RKO (cell line): ENCODE measurements around the gene WNT6.

Experiments
- DNase-seq: peaks from one replicate; pipeline ENCODE4 v3.0.0-alpha.2; 2016; ENCODE audit warnings: low spot score

Gene WNT6

DNA sequence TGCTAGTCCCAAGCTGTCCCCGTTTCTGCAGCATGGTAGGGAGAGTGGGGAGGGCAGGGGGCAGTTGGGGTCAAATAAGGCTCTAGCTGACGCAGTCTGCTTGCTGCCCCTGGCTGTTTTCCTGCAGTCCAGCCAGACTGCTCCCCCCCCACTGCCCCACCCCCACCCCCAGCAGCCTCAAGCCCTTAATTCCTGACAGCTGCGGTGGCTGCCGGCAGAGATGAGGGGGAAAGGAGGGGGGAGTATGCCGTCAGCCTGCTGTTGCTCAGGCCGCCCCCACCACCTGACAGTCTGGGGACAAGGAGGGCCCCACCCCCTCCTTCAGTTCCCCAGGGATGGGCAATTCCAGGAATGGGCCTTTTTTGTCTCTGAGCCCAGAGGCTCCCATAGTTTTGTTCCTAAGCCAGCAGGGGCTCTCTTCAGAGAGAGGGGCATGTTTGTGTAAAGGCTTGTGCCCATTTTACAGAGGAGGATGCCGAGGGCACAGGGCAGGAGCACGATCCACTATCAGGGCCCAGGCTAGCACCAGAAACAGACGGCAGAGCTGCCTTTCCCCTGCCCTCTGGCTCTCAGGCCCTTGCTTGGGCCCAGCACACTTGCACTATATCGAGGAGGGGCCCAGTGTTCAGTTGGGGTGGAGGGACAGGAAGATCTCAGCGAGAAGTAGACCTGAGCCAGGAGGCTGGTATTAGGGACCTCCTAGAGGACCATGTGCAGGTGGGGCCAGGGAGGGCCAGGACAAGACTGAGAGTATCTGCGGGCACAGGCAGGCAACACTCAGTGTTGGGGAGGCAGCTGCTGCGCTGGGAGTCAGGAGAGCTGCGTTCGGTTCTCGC lies 19.5 kb downstream of the WNT6 start:
- no peak for DNase-seq

DNA sequence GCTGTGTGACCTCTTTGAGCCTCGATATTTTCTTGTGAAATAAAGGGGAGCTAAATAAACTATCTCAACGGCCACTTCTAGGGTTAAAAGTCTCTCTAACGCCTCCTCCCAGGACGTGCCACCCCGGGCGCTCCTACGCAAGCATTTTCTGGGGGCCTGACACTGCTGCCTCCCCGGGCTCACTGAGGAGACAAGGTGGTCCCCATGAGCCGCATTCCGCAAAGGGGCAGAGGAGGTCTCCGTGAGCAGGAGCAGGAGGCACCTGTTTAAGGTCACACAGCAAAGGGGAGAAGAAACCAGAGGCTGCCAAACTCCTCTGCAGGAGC lies 20.1 kb downstream of the WNT6 start:
- no peak for DNase-seq

DNA sequence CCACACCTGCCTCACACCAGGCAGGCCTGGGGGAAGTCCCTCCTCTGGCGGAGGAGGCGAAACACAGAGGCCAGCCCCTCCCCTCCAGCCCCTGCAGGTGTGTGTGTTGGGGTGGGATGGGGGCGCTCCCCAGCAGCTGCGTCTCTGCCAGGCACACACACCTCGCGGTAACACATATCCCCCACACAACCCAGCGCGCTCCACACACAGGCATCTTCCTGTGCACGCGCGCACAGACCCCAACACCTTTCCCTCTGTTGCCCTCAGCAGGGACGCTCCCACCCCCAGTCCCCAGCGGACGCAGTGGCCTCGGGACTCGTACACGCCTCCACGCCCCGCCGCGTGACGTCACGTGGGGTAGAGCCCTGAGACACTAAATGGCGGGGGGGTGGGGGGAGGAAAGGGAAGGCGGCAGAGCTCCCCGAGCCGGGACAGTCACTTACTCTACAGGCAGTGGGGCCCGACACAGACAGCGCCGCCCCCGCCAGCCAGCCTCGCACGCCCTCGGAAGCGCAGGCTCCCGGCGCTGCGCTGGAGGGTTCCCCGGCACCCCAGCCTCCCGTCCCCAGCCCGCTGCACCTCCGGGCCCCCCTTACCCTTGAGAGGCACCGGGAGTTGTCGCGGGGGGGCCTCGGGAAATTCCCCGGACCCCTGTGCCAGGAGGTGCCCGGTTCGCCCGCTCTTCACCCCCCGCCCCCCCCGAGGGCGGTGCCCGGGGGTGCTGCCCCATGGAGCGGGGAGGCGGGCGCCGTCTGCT lies 20.7 kb downstream of the WNT6 start, which contains the start of gene WNT10A:
Gene WNT10A (plus strand): TSS at position 751 of the 757 bp plus-strand sequence. CDS start 144 bp downstream, outside the sequence.
- no peak for DNase-seq

DNA sequence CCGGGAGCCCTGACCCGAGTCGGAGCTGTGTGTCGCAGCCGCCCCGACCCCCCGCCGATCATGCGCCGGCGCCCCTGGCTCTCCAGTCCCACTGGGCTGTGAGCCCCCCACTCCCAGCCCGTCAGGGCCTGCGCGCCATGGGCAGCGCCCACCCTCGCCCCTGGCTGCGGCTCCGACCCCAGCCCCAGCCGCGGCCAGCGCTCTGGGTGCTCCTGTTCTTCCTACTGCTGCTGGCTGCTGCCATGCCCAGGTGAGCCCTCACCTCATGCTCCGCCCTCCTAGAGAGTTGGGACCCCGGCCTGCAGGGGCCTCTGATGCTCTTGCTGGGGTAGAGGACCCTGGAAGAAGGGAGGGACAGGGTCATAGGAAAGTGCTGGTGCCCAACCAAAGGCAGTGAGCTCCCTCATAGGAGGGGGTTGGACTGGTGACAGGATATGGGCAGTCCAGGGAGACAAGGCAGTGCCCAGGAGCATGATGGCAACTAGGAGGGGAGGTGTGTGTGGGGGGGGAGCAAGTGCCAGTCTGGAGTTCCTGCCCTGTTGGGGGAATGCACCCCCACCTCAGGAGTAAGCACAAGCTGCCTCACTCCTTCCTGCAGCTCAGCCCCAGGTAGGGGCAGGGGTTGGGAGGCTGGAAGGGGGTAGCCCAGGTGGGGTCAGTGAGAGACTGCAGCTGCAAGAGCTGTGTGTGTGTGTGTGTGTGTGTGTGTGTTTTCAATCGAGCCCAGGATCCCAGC lies 21.4 kb downstream of the WNT6 start:
- DNase-seq = no peak

DNA sequence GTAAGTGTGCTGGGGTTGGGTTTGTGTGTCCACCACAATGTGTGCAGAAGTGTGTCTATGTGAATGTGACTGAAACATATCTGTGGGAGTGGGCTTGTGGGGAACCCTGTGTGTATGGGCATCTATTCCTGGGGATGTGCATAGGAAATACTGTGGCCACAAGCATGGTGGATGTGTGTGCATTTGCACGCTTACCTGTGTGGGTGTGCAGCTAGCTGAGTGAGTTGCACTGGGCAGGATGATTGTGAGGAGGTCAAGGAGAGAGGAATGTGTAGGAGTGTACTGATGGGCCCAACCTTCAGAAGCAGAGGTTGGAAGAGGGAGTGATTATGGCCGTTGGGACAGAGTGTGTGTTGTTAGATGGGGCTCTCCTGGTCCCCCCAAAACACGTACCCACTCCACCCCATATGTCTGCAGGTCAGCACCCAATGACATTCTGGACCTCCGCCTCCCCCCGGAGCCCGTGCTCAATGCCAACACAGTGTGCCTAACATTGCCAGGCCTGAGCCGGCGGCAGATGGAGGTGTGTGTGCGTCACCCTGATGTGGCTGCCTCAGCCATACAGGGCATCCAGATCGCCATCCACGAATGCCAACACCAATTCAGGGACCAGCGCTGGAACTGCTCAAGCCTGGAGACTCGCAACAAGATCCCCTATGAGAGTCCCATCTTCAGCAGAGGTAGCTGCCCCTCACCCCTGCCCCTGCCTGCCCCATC lies 22.3 kb downstream of the WNT6 start:
- DNase-seq = no peak

DNA sequence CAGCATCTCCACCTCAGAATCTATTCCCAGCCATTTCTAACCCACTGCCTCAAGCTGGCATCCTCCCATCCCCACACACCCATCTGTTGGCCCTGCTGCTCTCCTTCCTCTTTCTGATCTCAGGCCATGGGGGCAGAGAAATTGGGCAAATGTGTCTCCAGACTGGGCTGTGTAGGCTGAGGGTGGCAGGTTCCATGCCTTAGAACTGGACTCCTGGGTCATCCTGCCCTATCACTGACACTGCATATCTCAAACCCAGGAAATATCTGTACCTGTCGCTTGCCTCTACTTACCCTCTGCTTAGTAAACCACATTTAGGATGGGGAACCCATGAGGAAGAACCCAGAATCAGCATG lies 22.8 kb downstream of the WNT6 start:
- no peak for DNase-seq

DNA sequence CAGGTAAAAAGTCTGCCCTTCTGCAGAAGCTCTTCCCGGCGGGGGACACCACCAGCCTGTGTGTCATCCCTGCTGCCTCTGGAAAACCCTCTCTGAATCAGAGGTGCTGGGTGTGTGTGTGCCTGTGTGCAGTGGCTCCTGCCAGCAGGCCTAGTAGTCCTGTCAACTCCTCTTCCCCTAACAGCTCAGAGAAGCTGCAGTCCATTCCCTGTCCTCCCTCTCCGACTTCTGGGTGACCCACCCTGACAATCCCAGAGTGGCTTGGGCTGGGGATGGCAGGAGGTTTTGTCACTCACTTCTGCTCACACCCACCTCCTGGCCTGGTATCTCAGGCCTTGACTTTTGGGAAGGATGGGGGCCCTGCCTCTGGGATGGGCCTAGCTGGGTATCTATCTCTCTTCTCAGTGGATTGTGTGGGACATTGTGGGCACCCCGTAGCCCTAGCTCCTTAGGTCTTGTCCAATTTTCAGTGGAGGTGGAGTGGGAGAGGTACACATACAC lies 23.3 kb downstream of the WNT6 start:
- DNase-seq = no peak

DNA sequence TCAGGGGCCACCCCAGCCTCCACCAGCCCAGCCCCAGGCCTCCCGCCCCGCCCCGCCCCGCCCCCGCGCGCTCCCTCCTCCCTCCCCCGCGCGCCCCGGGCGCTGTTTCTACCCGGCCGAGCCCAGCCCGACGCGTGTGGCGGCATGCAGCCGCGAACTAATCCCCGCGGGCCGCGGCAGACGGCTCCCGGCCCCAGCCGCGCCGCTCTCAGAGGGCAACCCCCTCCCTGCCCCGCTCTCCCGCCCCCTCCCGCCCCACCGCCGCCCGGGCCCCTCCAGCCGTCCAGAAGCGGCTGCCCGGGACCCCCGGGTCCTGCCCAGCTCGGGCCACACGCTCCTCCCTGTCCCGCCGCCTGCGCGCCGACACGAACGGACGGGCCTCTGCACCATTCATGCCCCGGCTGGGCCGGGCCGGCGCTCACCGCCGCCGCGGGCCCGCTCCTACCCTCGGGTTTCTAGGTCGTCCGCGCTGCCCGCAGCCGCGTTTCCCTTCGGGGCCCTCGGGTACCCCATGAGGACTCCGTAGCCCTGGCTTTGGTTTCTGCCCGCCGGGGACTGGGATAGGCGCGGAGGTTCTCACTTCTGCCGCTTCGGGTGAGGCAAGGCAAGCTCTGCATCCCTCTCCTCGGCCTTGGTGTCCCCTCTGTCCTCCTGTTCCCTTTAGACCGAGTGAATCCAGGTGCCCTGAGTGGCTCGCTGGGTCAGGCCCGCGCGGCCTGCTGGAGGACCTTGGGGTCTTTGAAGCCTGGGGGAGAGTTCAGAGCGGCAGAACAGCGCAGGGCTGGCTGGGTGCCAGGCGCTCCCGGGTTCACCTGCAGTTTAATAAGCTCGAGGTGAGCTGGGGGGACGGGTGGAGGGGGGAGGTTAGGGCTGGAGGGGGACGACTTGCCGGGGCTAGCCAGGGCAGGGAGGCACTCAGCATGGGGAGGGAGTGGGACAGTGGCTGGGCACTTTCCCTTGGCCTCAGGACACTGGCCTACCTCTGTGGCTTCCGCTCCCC lies 24.2 kb downstream of the WNT6 start:
- no peak for DNase-seq

DNA sequence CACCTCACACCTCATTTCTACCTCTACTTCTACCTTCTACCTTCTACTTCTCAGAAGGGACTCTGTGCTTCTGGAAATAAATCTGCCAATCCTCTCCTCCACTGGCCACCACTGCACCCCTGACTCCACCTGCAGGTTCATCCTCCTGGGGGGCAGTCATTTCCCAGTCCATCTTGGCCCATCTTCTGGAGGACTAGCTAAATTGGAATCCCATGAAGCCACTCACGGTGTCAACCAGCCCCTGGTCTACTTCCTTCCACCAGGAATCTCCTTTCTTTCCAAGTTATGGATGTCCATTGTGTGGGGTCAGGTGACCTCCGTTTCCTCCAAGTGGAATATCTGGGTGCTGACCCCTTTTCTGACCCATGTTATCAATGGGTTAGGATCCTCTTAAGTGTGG lies 24.9 kb downstream of the WNT6 start:
- no peak for DNase-seq

DNA sequence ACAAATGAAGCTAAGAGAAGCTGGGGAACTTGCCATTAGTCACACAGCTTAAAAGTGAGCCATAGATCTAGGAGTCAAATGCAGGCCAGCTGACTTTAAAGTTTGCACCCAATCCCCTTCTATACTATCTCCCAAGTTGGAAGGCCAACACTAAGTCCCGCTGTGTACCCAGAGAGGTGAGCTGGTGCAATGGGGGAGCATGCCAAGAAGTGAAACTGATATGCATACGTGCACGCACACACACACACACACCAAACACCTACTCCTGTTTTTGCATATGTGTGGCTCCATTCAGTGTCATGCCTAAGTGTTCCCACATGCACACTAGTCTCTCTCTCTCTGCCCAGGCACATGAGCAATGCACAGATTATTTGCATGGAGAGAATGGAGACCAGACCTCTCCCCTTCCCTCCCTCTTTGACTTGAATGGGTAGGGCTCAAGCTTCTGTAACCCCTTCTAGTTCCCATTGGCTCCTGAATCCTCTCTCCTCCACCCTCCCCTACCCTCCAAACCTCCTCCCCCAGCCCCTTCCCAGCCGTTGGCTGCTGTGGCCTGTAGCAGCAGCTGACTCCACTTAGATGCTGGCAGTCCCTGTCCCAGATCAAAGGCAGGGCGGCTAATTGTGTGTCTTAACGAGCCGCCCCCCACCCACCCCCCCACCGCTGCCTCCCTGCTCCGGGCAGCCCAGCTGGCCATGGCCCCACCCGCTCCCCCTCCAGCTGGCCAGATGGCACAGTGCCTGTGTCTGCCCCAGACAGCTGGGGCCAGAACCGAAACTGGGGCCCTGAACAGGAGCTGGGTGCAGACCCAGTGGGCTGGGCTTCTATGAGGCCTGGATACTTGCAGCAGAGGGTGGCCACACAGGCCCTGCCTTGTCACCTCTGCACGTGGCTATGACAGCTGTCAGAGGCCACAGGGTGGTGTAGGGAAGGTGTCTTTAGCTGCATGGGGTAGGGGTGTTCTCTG lies 26.7 kb downstream of the WNT6 start:
- no peak for DNase-seq

DNA sequence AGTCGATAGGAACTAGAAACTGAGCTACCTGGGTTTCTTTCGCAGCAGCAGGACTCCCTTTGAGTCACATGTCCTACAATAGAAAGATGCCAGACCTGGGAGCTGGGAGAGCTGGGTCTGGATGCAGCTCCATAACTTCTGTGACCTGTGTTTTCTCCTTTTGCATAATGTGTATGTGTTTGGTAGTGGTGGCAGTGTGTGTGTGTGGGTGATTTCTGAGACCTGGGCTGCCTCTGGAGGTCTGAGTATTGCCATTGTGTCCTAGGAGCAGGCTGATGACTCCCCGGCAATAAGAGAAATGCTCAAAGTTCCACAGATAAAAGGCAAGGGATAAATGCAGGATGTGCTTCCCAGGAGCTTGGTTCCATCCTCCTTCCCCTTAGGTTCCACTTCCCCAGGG lies 27.5 kb downstream of the WNT6 start:
- DNase-seq = no peak

DNA sequence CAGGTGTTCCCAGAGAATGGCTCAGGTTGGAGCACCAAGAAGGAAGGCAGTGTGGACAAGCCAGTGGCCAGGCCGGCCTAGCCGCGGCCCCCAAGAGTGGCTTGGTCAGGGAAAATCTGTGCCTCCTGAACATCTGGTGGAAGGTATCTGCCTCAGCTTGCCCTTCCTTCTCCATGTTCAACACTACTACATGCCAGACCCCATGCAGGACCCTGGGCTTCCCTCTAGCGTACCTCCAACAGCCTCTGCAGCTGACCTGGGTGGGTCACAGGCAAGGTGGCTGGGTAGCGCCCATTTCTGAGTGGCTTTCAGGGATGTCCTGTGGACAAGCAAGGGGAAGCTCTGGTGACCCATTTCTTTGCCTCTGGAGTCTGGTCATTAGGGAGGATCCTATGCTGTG lies 28.7 kb downstream of the WNT6 start:
- no peak for DNase-seq

DNA sequence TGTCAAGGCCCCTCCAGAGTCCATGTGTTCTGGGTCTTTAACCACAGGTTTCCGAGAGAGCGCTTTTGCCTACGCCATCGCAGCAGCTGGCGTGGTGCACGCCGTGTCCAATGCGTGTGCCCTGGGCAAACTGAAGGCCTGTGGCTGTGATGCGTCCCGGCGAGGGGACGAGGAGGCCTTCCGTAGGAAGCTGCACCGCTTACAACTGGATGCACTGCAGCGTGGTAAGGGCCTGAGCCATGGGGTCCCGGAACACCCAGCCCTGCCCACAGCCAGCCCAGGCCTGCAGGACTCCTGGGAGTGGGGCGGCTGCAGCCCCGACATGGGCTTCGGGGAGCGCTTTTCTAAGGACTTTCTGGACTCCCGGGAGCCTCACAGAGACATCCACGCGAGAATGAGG lies 30.3 kb downstream of the WNT6 start:
- DNase-seq = no peak

DNA sequence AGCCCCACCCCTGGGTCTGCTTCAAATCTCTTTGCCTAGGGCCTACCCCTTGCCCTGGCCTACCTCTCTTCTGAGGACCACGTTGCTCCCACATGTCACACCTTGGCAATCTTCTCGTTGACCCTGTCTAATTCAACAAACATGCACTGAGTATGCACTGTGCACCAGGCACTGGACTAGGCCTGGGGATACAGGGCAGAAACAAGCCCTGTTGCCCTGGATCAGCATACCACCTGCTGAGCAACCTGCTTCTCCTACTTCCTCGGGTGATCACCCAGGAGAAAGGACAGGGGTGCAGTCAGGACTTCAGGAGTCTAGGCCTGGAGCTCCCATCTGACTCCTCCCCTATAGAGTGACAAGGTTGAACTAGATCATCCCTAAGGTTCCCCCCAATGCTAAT lies 30.8 kb downstream of the WNT6 start:
- DNase-seq = no peak

DNA sequence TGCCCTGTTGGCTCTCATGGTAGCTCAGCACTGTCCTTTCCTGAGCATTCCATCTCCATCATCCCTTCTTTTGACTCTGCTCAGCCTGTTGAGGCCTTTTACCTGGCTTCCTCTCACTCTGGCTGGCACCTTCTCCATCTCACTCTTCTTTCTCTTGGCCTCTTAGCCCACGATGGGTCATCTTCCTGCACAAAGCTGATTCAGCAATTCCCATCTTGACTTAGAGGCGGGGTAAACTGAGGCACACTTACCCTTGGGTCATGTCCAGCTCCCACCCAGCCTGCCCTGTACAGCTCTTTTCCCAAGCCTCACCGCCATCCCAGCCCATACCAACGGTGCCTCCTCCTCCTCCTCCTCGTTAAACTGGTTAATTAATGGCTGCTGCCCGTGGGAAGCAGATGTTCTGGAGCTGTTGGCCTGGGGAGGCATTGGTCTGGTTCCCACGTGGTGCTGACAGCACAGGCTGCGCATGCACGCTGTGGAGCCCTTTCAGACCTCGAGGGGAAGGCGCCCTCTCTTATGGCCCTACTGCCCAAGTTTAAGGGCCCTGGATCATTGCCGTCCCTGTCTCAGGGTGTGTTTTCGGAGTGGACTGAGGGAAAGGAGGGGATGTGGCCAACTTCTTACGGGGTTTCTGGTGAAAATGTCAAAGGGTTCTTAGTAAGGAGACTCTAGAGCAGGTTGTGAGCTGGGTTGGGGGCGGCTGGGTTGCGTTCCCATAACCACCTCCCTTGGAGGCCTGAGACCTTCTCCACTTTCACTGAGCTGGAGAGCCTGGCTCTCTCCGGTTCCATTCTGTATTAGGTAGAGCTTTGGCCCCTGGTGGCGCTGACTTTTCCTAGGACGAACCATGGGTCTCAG lies 31.9 kb downstream of the WNT6 start:
- no peak for DNase-seq

DNA sequence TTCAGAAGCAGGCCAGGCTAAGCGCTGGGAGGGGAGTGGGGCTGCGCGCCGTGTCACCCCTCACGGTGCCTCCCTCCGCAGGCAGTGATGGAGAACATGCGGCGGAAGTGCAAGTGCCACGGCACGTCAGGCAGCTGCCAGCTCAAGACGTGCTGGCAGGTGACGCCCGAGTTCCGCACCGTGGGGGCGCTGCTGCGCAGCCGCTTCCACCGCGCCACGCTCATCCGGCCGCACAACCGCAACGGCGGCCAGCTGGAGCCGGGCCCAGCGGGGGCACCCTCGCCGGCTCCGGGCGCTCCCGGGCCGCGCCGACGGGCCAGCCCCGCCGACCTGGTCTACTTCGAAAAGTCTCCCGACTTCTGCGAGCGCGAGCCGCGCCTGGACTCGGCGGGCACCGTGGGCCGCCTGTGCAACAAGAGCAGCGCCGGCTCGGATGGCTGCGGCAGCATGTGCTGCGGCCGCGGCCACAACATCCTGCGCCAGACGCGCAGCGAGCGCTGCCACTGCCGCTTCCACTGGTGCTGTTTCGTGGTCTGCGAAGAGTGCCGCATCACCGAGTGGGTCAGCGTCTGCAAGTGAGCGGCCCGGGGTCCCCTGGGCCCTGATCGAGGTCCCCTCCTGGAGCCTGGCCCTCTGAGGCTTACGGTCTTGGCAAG lies 33.2 kb downstream of the WNT6 start:
- peak; percentile 93 for DNase-seq

DNA sequence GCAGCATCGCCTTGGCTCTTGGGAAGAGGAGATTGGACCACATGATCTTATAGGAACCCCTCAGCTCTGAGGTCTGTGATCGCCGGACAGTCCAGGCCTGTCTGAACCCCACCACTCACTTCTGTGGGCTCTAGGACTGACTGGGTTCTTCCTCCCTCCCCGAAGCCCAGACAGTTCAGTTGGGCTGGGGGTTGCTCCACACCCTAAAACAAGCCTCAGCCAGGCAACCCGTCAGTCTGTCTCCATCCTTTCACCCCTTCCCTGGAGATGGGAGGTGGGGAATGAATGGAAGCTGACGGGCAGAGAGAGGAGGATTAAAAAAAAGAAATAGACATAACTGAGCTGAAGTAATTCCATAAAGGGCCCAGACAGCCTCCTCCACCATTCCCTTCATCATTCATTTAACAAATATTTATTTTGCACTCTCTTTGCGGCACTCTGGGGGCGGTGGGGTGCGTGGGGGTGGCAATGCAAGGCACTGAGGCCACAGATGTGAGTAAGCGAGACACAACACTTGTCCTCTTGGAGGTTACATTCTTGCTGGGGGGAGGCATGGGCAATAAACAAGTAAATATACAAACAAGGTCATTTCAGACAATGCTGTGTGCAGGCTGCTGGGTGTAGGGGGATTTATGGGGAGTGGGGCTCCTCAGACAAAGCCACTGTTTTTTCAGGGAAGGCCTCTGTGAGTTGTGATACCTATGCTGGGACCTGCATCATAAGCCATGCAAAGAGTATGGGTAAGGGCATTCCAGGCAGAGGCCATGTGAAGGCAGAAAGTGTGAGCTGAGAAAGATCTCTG lies 33.9 kb downstream of the WNT6 start:
- DNase-seq = peak; percentile 23
